HG02798 (cell line): ENCODE results near the gene DNAJC1.

Experiments
- ATAC-seq: cut with Tn5 transposase; IDR thresholded peaks from one replicate; pipeline ENCODE4 v1.9.1; 2021; ENCODE audit warnings: mild to moderate bottlenecking; ENCODE audit not compliant: unreplicated experiment, poor library complexity

Gene DNAJC1

GRCh38 chr10:21712975-21713374 is 290.6 kb downstream of the DNAJC1 start:
- ATAC-seq: no peak

GRCh38 chr10:21707498-21707897 is 296.0 kb downstream of the DNAJC1 start:
- no peak for ATAC-seq
